NOMO-1 (cell line): ENCODE data around the gene TENM4.
"Not testable (repeated sequence)": the region's sequence is repeated elsewhere in the genome, so short reads cannot be mapped to it uniquely, and the experiment has no call there.

ENCODE experiments used
- DNase-seq, 2 experiments: peaks; one replicate each; lab custom pipeline; 2025; ENCODE audit not compliant: unreplicated experiment in 2 of 2; lab: John Stamatoyannopoulos, UW

Gene TENM4

GRCh38 chr11:79226126-79226525 lies 214.7 kb downstream of the TENM4 start:
- no peak for DNase-seq

GRCh38 chr11:79222163-79222562 lies 218.7 kb downstream of the TENM4 start:
- DNase-seq = not testable (repeated sequence)

- no peak for DNase-seq
Measured at GRCh38 chr11:79221444-79222130, 219.2 kb downstream of the TENM4 start.

- DNase-seq = no peak
Measured at GRCh38 chr11:79220171-79220570, 220.7 kb downstream of the TENM4 start.

- no peak for DNase-seq
Measured at GRCh38 chr11:79219186-79220045, 221.4 kb downstream of the TENM4 start.

GRCh38 chr11:79212741-79213190 lies 228.1 kb downstream of the TENM4 start:
- no peak for DNase-seq

GRCh38 chr11:79209540-79210266 lies 231.1 kb downstream of the TENM4 start:
- no peak for DNase-seq

- no peak for DNase-seq
Measured at GRCh38 chr11:79208126-79208525, 232.7 kb downstream of the TENM4 start.

GRCh38 chr11:79206951-79207350 lies 233.9 kb downstream of the TENM4 start:
- no peak for DNase-seq

GRCh38 chr11:79205786-79206185 lies 235.0 kb downstream of the TENM4 start:
- no peak for DNase-seq

GRCh38 chr11:79201677-79202347 lies 239.0 kb downstream of the TENM4 start:
- no peak for DNase-seq

- no peak for DNase-seq
Measured at GRCh38 chr11:79200398-79201070, 240.3 kb downstream of the TENM4 start.

GRCh38 chr11:79199729-79200354 lies 241.0 kb downstream of the TENM4 start:
- no peak for DNase-seq

GRCh38 chr11:79198898-79199250 lies 242.0 kb downstream of the TENM4 start:
- DNase-seq = no peak

- no peak for DNase-seq
Measured at GRCh38 chr11:79198203-79198897, 242.5 kb downstream of the TENM4 start.

GRCh38 chr11:79196950-79197349 lies 243.9 kb downstream of the TENM4 start:
- DNase-seq = no peak

GRCh38 chr11:79195209-79195608 lies 245.6 kb downstream of the TENM4 start:
- no peak for DNase-seq

- no peak for DNase-seq
Measured at GRCh38 chr11:79193663-79194310, 247.0 kb downstream of the TENM4 start.

GRCh38 chr11:79192836-79193235 lies 248.0 kb downstream of the TENM4 start:
- DNase-seq = no peak
